Skeletal muscle cell (primary cell): ENCODE measurements around the gene SLC4A4.

Experiments used
- DNase-seq: peaks from one replicate; pipeline ENCODE4 v3.0.0-alpha.2; 2010; ENCODE audit warnings: low read depth
- H3K4me3 ChIP-seq: 2 replicates; pipeline ENCODE4 v1.5.1; 2011; ENCODE audit warnings: low read depth, mild to moderate bottlenecking, control low read depth, low read length, moderate library complexity

The SLC4A4 gene

DNA sequence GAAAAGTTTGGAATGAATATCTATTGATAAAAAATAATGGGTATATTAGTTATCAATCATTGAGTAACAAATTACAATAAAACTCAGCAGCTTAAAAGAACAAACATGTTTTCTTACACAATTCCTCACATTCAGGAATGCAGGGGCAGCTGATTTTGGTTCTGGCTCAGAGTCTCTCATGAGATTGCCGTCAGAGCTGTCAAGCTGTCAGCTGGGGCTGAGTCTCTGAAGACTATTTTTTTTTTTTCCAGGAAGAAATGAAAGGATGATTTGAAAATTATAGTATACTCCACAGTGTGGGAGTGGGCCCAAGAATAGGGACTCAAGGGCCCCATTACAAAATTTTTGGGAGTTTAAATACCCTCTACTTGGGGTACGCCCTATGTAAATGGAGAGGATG lies 226.0 kb downstream of the SLC4A4 start:
- no peak for DNase-seq
- H3K4me3 ChIP-seq, result no peak overlapping the region

DNA sequence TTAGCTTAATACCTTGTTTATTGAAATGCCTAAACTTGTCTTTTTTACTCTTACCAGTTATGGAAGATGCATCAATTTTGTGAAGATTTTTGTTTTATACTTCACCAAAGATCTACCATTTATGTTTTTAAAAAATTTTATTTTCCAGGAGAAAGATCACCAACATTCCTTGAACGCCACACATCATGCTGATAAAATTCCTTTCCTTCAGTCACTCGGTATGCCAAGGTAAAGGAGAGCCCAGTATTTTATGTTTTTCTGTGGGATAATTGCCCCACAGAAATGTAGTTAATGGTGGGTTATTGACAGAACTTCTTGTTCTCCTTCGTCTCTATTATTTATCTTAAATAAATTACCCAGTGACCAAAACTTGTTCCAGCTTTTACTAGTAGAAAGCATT lies 228.0 kb downstream of the SLC4A4 start:
- DNase-seq, result no peak
- no peak overlapping the region for H3K4me3 ChIP-seq

- DNase-seq, result no peak
- no peak overlapping the region for H3K4me3 ChIP-seq
These were observed 229.3 kb downstream of the SLC4A4 start for GRCh38 chr4:71568131-71568530.

DNA sequence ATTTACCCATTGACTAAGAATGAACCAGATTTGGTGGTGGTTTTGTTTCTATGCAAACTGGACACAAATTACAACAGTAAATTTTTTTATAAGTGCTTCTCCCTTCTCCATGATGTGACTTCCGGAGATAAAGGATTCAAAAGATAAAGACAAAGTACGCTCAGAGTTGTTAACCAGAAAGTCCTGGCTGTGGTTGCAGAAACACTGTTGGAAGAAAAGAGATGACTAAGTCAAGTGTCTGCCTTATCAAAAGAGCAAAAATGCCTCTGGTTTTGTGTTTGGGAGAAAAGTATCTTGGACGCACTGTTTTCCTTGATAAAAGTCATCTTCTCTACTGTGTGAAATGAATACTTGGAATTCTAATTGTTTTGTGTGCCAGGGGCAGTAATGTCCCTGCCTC lies 231.7 kb downstream of the SLC4A4 start:
- DNase-seq, result no peak
- no peak overlapping the region for H3K4me3 ChIP-seq

DNA sequence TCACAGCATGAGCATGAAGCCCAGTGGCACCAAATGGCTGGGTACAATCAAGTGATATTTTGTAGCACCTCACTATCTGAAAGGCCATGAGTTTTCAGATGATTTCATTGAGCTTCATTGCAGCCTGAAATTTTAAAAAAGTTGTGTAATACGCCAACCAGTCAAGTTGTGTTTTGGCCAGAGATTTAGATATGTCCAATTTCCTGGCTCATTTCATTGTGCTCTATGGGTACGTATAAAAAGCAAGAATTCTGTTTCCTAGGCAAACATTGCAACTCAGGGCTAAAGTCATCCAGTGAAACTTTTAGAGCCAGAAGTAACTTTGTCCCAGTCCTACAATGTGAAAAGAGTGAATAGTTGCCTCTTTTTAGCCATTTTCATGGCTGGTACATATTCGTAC lies 232.5 kb downstream of the SLC4A4 start:
- no peak overlapping the region for H3K4me3 ChIP-seq
- DNase-seq, result no peak

GRCh38 chr4:71583971-71584370 lies 245.2 kb downstream of the SLC4A4 start:
- H3K4me3 ChIP-seq, result no peak overlapping the region
- DNase-seq, result no peak

DNA sequence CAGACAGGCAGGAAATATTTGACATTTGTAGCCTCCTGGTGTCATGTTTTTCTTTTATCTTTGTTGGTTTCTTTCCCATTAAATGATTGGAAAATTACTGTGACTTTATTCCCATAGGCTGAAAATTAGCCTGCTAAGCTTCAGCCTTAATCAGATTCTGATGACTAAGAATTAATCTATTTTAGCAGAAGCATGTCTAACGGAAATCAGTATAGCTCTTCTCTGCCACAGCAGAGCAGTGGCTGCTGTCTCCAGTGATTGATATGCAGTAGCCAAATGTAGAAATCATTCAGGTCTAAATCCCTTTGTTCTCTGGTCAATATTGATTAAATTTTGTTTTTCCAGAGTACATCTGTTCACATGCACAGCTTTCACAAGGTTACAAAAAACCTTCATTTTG lies 245.8 kb downstream of the SLC4A4 start:
- DNase-seq, result no peak
- H3K4me3 ChIP-seq, result no peak overlapping the region

- DNase-seq, result no peak
- H3K4me3 ChIP-seq, result no peak overlapping the region
These were observed 247.4 kb downstream of the SLC4A4 start for GRCh38 chr4:71586087-71586763.

GRCh38 chr4:71587995-71588394 lies 249.2 kb downstream of the SLC4A4 start:
- no peak overlapping the region for H3K4me3 ChIP-seq
- DNase-seq, result no peak

GRCh38 chr4:71592793-71593192 lies 254.0 kb downstream of the SLC4A4 start:
- no peak overlapping the region for H3K4me3 ChIP-seq
- DNase-seq, result no peak

DNA sequence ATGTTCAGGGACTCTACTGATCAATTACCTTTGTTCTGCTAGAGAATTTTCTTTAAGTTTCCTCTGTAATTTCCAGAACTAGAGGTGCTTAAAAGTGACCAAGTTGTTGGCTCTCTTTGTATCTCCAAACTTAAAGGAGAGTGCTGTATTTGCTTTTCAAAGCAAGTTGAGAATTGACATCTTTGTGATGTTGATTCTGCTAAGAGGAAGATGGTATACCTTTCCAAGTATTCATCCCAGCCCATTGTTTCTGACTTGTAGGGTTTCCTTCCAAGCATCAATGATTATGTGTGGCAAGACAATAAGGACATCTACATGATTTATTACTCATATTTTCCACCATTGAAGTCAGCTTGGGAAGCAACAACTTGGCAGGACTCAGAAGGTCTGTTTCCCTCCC lies 254.5 kb downstream of the SLC4A4 start:
- H3K4me3 ChIP-seq, result no peak overlapping the region
- no peak for DNase-seq

DNA sequence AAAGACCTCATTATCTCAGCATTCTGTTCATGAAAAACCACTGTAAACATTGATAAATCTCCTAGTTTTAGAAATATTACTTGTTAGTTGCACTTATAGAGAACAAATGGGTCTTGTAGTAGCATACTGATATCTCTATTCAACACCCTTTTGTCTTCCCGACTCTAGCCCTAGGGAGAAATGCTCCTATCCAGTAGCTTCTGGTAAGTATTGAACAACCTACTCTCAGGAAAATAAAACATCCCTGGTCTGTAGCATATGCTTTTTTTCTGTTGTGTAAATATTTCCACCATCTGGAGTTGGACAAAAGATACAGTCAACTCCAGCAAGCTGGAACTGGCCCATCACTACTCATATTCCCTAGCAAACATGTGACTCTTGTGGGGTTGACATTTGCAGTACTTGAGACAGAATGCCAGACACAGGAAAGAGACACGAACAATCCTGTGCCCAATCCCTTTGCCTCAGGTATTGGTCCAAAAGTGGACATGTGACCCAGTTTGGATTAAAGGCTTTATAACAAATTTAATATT lies 256.8 kb downstream of the SLC4A4 start:
- H3K4me3 ChIP-seq, result no peak overlapping the region

DNA sequence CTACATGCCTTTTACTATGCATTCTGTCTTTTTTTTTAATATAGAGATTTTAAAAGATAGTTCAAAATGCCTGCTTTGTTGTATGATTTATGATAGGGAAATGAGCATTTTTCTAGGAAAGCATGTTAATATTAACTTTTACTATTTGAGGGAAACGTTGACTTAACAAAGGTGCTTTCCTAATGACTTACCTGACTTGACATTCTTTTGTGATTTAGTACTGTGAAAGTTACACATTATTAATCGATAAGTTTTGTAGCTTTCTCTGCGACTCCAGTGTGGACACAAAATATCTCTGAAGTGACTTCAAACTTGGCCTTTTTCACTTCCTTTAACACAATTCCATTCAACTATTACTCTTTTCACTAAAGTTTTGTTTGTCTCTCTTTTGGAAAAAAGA lies 260.8 kb downstream of the SLC4A4 start:
- no peak for DNase-seq
- no peak overlapping the region for H3K4me3 ChIP-seq

More for the DNA sequence above, 256.8 kb downstream of the SLC4A4 start:
- no peak for DNase-seq

GRCh38 chr4:71602289-71602900 lies 263.6 kb downstream of the SLC4A4 start:
- DNase-seq, result no peak

DNA sequence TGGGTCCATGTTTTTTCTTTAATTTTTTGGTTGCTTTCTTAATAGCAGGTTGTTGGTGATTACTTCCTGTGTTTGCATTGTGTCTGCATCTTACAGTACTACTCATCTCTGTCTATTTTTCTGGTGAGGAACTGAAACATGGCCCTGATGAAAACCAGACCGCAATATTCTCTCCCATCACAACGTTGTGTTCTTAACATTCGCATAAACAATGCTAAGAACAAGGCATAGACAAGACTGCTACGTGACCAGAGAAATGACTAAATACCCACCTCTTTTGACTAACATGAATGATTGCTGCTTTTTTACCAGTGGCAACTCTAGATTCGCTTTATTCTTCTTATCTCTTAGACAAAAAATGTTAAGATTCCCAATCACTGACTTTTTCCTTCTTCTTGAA lies 266.0 kb downstream of the SLC4A4 start:
- DNase-seq, result no peak
- no peak overlapping the region for H3K4me3 ChIP-seq

More at GRCh38 chr4:71602289-71602900, 263.6 kb downstream of the SLC4A4 start:
- H3K4me3 ChIP-seq, result no peak overlapping the region

DNA sequence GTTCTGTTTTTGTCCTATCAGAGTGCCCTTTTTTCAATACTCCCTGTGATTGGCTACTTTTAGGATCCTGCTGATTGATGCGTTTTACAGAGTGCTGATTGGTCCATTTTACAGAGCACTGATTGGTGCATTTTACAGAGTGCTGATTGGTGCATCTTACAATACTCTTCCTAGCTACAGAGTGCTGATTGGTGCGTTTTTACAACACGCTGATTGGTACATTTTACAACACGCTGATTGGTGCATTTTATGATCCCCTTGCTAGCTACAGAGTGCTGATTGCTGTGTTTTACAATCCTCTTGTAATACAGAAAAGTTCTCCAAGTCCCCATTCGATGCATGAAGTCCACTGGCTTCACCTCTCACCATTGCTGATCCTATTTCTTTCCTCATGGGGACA lies 268.3 kb downstream of the SLC4A4 start:
- no peak for DNase-seq
- H3K4me3 ChIP-seq, result no peak overlapping the region

DNA sequence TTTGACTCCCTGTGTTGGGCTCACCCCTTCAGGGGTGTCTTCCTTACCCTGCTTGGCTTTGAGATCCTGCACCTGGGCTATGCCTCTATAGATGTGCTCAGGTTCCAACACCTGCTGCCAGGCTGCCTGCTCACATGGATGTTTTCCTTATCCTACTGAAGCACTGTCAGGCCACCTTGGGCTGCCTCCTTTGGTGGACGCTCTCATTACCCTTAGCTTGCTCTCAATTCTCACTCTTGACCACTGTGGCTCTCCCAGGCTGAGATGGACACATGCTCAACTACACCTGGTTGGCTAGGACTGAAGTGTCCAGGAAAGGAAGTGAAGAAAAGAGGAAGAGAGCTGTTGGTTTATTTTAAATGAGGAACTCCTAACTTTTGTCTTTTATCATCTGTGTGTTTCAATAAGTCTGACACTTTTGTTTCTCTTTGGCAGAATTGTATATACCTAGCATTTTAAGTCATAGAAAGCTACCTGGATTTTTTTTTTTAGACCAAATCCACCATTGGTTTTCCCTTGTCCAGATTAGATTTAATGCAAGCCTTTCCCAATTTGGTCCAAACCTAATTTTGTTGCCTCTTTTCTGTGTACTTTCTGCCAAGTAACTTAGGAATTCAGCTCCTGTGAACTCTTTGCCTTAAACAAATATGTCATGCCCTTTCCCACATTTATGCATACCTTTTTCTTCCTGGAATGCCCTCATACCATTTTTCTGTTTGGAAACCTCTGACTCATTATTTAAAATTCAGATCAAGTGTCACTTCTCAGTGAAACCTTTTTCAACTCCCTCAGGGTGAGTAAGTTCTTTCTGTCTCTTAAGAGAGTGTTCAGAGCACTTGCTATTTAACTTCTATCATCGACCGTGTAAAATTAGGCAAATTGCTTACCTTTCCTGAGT lies 269.2 kb downstream of the SLC4A4 start:
- no peak for DNase-seq
- no peak overlapping the region for H3K4me3 ChIP-seq

GRCh38 chr4:71608678-71609071 lies 269.9 kb downstream of the SLC4A4 start:
- no peak overlapping the region for H3K4me3 ChIP-seq
- no peak for DNase-seq

DNA sequence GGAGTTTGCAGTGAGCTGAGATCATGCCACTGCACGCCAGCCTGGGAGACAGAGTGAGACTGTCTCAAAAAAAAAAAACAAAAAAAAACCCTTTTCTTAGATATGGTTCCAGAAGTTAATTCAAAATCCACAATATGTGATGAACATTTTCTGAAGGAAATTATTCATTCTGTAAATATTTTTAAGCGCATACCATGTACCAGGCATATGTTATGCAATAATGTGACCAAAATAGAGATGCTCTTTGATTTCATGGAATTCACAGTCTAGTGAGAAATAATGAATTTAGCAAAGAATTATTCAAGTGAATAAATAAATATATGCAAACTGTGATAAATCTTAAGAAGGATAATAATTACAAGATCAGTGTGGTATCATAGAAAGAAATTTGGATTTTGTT lies 270.3 kb downstream of the SLC4A4 start:
- H3K4me3 ChIP-seq, result no peak overlapping the region
- DNase-seq, result no peak

DNA sequence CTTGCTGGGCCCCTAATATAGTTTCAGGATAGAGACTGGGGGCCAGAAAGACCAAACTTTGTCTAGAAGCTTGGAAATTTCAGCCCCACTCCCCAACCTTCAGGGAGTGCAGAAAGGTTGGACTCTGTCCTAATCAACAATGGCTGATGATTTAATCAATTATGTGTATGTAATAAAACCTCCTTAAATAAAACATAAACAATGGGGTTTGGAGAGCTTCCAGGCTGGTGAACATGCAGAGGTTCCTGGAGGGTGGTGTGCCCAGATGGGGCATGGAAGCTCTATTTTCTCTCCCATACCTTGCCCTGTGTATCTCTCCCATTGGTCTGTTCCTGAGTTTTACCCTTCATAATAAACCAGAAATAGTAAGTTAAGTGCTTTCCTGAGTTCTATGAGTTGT lies 270.8 kb downstream of the SLC4A4 start:
- DNase-seq, result no peak
- H3K4me3 ChIP-seq, result no peak overlapping the region
